Left ventricle myocardium superior (tissue), 1 donor: Measurements from ENCODE around the gene MAD1L1. TPM values are rescaled to one million over a fixed set of nuclear protein-coding genes. Genes with fewer than 3 reads are reported as not detected.

Experiments used
- ATAC-seq: fragments of 200-7000 bp; cut with Tn5 transposase; one replicate; pipeline ENCODE4 v1.9.1; 2020; ENCODE audit warnings: mild to moderate bottlenecking, moderate library complexity
- DNase-seq: peaks from one replicate; pipeline ENCODE4 v3.0.0-alpha.2; 2020
- intact Hi-C: fragments of 100-400 bp; cut with micrococcal nuclease; formaldehyde crosslinking; loops from one replicate; pipeline ENCODE4 v1.11.0; 2022
- total RNA-seq: library from RNA; stranded (reverse); fragmentation: NEBNext Ultra II Directional; extraction: Animal tissue kit (Norgen Biotek cat#: 25700); gene quantifications from one replicate; pipeline ENCODE4 v1.2.1, GENCODE V29; 2021
- donor health status: DM: no; HTN: yes; CAD: no; lungs with severe emphysema.

The MAD1L1 gene
- total RNA-seq, 1 donor from 2014 or later, result 19.1 TPM

GRCh38 chr7:2116989-2117591 is 115.7 kb downstream of the MAD1L1 start:
- intact Hi-C loops, result no loop called here
- peak; percentile 86 for DNase-seq
- ATAC-seq, result peak; percentile 82

- intact Hi-C loops, result no loop called here
- DNase-seq, result no peak
- ATAC-seq, result no peak
These were observed 116.3 kb downstream of the MAD1L1 start for GRCh38 chr7:2116448-2116810.

GRCh38 chr7:2115760-2116447 is 116.8 kb downstream of the MAD1L1 start:
- DNase-seq (peak; percentile 67), ATAC-seq (peak; percentile 79)
- intact Hi-C loops, result no loop called here

GRCh38 chr7:2114926-2115759 is 117.6 kb downstream of the MAD1L1 start:
- intact Hi-C loops, result no loop called here
- no peak for DNase-seq

GRCh38 chr7:2114052-2114451 is 118.7 kb downstream of the MAD1L1 start:
- intact Hi-C loops, result no loop called here
- no peak for ATAC-seq

More at GRCh38 chr7:2114926-2115759, 117.6 kb downstream of the MAD1L1 start:
- no peak for ATAC-seq

GRCh38 chr7:2112261-2113198 is 120.2 kb downstream of the MAD1L1 start:
- intact Hi-C loops, result no loop called here
- no peak for ATAC-seq
- no peak for DNase-seq

More at GRCh38 chr7:2114052-2114451, 118.7 kb downstream of the MAD1L1 start:
- DNase-seq, result no peak

- DNase-seq (no peak), ATAC-seq (no peak)
- intact Hi-C loops, result no loop called here
These were observed 121.2 kb downstream of the MAD1L1 start for GRCh38 chr7:2111568-2111967.

GRCh38 chr7:2110610-2111396 is 121.9 kb downstream of the MAD1L1 start:
- intact Hi-C loops, result no loop called here
- ATAC-seq, result no peak
- DNase-seq, result no peak

GRCh38 chr7:2109936-2110609 is 122.7 kb downstream of the MAD1L1 start:
- no peak for DNase-seq
- no peak for ATAC-seq
- intact Hi-C loops, result no loop called here

GRCh38 chr7:2109251-2109872 is 123.4 kb downstream of the MAD1L1 start:
- no peak for ATAC-seq
- DNase-seq, result no peak
- intact Hi-C loops, result no loop called here

- DNase-seq (no peak), ATAC-seq (no peak)
- intact Hi-C loops, result no loop called here
These were observed 124.1 kb downstream of the MAD1L1 start for GRCh38 chr7:2108501-2109250.

GRCh38 chr7:2108071-2108455 is 124.7 kb downstream of the MAD1L1 start:
- DNase-seq (no peak), ATAC-seq (no peak)
- intact Hi-C loops, result no loop called here

GRCh38 chr7:2107386-2108070 is 125.2 kb downstream of the MAD1L1 start:
- DNase-seq (no peak), ATAC-seq (no peak)
- intact Hi-C loops, result no loop called here

GRCh38 chr7:2106924-2107323 is 125.8 kb downstream of the MAD1L1 start:
- peak; percentile 50 for DNase-seq
- ATAC-seq, result peak; percentile 5
- intact Hi-C loops, result no loop called here

GRCh38 chr7:2106440-2106839 is 126.3 kb downstream of the MAD1L1 start:
- intact Hi-C loops, result no loop called here
- no peak for ATAC-seq
- no peak for DNase-seq

GRCh38 chr7:2105917-2106316 is 126.8 kb downstream of the MAD1L1 start:
- no peak for ATAC-seq
- intact Hi-C loops, result no loop called here
- DNase-seq, result no peak
